Left lung (tissue), 10 donors: ENCODE results near the gene OR6Q1. TPM values are rescaled to one million over a fixed set of nuclear protein-coding genes. Genes with fewer than 3 reads are reported as not detected.

Source experiments
- ATAC-seq: fragments of 200-7000 bp; cut with Tn5 transposase; one replicate; pipeline ENCODE4 v1.9.1; 2020; ENCODE audit warnings: moderate library complexity
- DNase-seq, 4 donors: peaks; one replicate each; pipeline ENCODE4 v3.0.0-alpha.2; 2013 to 2020
- H3K27ac ChIP-seq, 2 donors: fragments of 200-600 bp; sonication (generic) in 1 of 2; one replicate each; pipeline versions ENCODE4 v1.5.0 to v1.8.0; 2020 to 2021
- H3K27me3 ChIP-seq, 2 donors: fragments of 200-600 bp; sonication (generic) in 1 of 2; one replicate each; pipeline versions ENCODE4 v1.5.0 to v1.8.0; 2020 to 2021
- H3K36me3 ChIP-seq, 2 donors: fragments of 200-600 bp; sonication (generic) in 1 of 2; one replicate each; pipeline versions ENCODE4 v1.5.0 to v1.8.0; 2020 to 2021
- H3K4me1 ChIP-seq, 2 donors: fragments of 200-600 bp; one replicate each; pipeline ENCODE4 v1.8.0; 2021
- H3K4me3 ChIP-seq, 2 donors: fragments of 200-600 bp; sonication (generic) in 1 of 2; one replicate each; pipeline versions ENCODE4 v1.5.0 to v1.8.0; 2020 to 2021; ENCODE audit warnings: mild to moderate bottlenecking in 1 of 2
- H3K9me3 ChIP-seq, 2 donors: fragments of 200-600 bp; sonication (generic) in 1 of 2; one replicate each; pipeline versions ENCODE4 v1.5.0 to v1.8.0; 2020 to 2021
- CTCF ChIP-seq, 2 donors: fragments of 200-600 bp; sonication (generic) in 1 of 2; IDR thresholded peaks; one replicate each; pipeline versions ENCODE4 v1.5.0 to v1.8.0; 2021; ENCODE audit warnings: antibody characterized with exemption in 2 of 2
- intact Hi-C, 2 donors: fragments of 100-400 bp; cut with DNase I; formaldehyde crosslinking; loops; one replicate each; pipeline versions ENCODE4 v1.11.2 to v1.14.2; 2022
- polyA plus RNA-seq, 6 donors: library from polyadenylated mRNA; unstranded; fragments of 120-200 nt; gene quantifications; one replicate each; pipeline ENCODE4 v1.2.1, GENCODE V29; 2013; ENCODE audit not compliant: insufficient read length in 6 of 6
- total RNA-seq, 2 donors: library from RNA; stranded (reverse); fragmentation: NEBNext Ultra II Directional; extraction: Animal tissue kit (Norgen Biotek cat#: 25700); gene quantifications; one replicate each; pipeline ENCODE4 v1.2.1, GENCODE V29; 2021
- donor health status: DM: no; HTN: yes; CAD: no.
- donor health status: DM: no; HTN: no; CAD: no.

Gene OR6Q1
- total and polyA plus RNA-seq, 8 donors = not detected

GRCh38 chr11:58034471-58034870, 3.7 kb downstream of the OR6Q1 start:
- Histone ChIP-seq H3K4me1 (no peaks in the 10 kb centered on the region), H3K27ac (no peak overlapping the region), H3K9me3 (peaks cover 0 to 9% of the 10 kb centered on the region in 2 donors), H3K27me3 (no peaks in the 10 kb centered on the region), H3K4me3 (no peak overlapping the region), H3K36me3 (no peaks in the 10 kb centered on the region)
- ATAC-seq (no peak), DNase-seq (no peak)
- intact Hi-C loops = no loop called here
- TF ChIP-seq CTCF (IDR thresholded peaks at IDR 0.05) = no peak

GRCh38 chr11:58039589-58039988, 8.8 kb downstream of the OR6Q1 start:
- intact Hi-C loops = no loop called here
- ATAC-seq (no peak), DNase-seq (no peak)
- H3K9me3 ChIP-seq = peaks cover 0 to 8% of the 10 kb centered on the region in 2 donors
- no peak overlapping the region for H3K27ac ChIP-seq
- no peaks in the 10 kb centered on the region for H3K36me3 ChIP-seq
- no peak overlapping the region for H3K4me3 ChIP-seq
- TF ChIP-seq CTCF (IDR thresholded peaks at IDR 0.05) = no peak
- no peaks in the 10 kb centered on the region for H3K27me3 ChIP-seq
- H3K4me1 ChIP-seq = no peaks in the 10 kb centered on the region

- ATAC-seq (no peak), DNase-seq (no peak)
- intact Hi-C loops = no loop called here
- no peaks in the 10 kb centered on the region for H3K9me3 ChIP-seq
- no peaks in the 10 kb centered on the region for H3K36me3 ChIP-seq
- no peak overlapping the region for H3K27ac ChIP-seq
- H3K4me3 ChIP-seq = no peak overlapping the region
- H3K4me1 ChIP-seq = no peaks in the 10 kb centered on the region
- TF ChIP-seq CTCF (IDR thresholded peaks at IDR 0.05) = no peak
- no peaks in the 10 kb centered on the region for H3K27me3 ChIP-seq
These were observed 12.6 kb downstream of the OR6Q1 start for GRCh38 chr11:58043379-58043778.

GRCh38 chr11:58046231-58046630, 15.5 kb downstream of the OR6Q1 start:
- Histone ChIP-seq H3K4me3 (no peak overlapping the region), H3K36me3 (no peaks in the 10 kb centered on the region), H3K27ac (no peak overlapping the region), H3K27me3 (no peaks in the 10 kb centered on the region), H3K9me3 (no peaks in the 10 kb centered on the region), H3K4me1 (no peaks in the 10 kb centered on the region)
- intact Hi-C loops = no loop called here
- no peak for ATAC-seq
- DNase-seq = no peak
- TF ChIP-seq CTCF (IDR thresholded peaks at IDR 0.05) = no peak

- no peaks in the 10 kb centered on the region for H3K9me3 ChIP-seq
- TF ChIP-seq CTCF (IDR thresholded peaks at IDR 0.05) = no peak
- no peak overlapping the region for H3K4me3 ChIP-seq
- H3K36me3 ChIP-seq = no peaks in the 10 kb centered on the region
- no peak for DNase-seq
- H3K4me1 ChIP-seq = no peaks in the 10 kb centered on the region
- no peaks in the 10 kb centered on the region for H3K27me3 ChIP-seq
- intact Hi-C loops = no loop called here
- ATAC-seq = no peak
- no peak overlapping the region for H3K27ac ChIP-seq
These were observed 17.1 kb downstream of the OR6Q1 start for GRCh38 chr11:58047818-58048217.
